ENCODE measurements around the gene TAS2R39.
"Not testable (repeated sequence)": the region's sequence is repeated elsewhere in the genome, so short reads cannot be mapped to it uniquely, and the experiment has no call there.

The TAS2R39 gene

GRCh38 chr7:143183024-143183423 lies at the start of gene TAS2R39:
Gene TAS2R39, plus strand, starts transcription at chr7:143183419. Its CDS starts 0 bp downstream, at chr7:143183419.
- no peak for DNase-seq (ENCODE audit: low read depth)

GRCh38 chr7:143147070-143147469 lies 36.1 kb upstream of the TAS2R39 start:
- DNase-seq (ENCODE audit: low read depth): no peak

- DNase-seq (ENCODE audit: low read depth): no peak
Measured at GRCh38 chr7:143148050-143148449, 35.2 kb upstream of the TAS2R39 start.

GRCh38 chr7:143148651-143149050 lies 34.6 kb upstream of the TAS2R39 start:
- DNase-seq (ENCODE audit: low read depth): no peak

- DNase-seq (ENCODE audit: low read depth): not testable (repeated sequence)
Measured at GRCh38 chr7:143150696-143151095, 32.5 kb upstream of the TAS2R39 start.

- DNase-seq (ENCODE audit: low read depth): not testable (repeated sequence)
Measured at GRCh38 chr7:143158617-143159016, 24.6 kb upstream of the TAS2R39 start.

GRCh38 chr7:143171697-143172096 lies 11.5 kb upstream of the TAS2R39 start:
- no peak for DNase-seq (ENCODE audit: low read depth)

- DNase-seq (ENCODE audit: low read depth): no peak
Measured at GRCh38 chr7:143172354-143172753, 10.9 kb upstream of the TAS2R39 start.

- no peak for DNase-seq (ENCODE audit: low read depth)
Measured at GRCh38 chr7:143176128-143176527, 7.1 kb upstream of the TAS2R39 start.

GRCh38 chr7:143177374-143178119 lies 5.7 kb upstream of the TAS2R39 start:
- no peak for DNase-seq (ENCODE audit: low read depth)

- DNase-seq (ENCODE audit: low read depth): not testable (repeated sequence)
Measured at GRCh38 chr7:143180771-143181170, 2.4 kb upstream of the TAS2R39 start.

- DNase-seq (ENCODE audit: low read depth): no peak
Measured at GRCh38 chr7:143181349-143181748, 1.9 kb upstream of the TAS2R39 start.

GRCh38 chr7:143185551-143185950 lies 2.3 kb downstream of the TAS2R39 start:
- DNase-seq (ENCODE audit: low read depth): no peak

GRCh38 chr7:143188994-143189393 lies 5.8 kb downstream of the TAS2R39 start:
- DNase-seq (ENCODE audit: low read depth): no peak

GRCh38 chr7:143193880-143194279 lies 10.7 kb downstream of the TAS2R39 start:
- no peak for DNase-seq (ENCODE audit: low read depth)

GRCh38 chr7:143199040-143199439 lies 15.8 kb downstream of the TAS2R39 start:
- DNase-seq (ENCODE audit: low read depth): no peak

- DNase-seq (ENCODE audit: low read depth): no peak
Measured at GRCh38 chr7:143202161-143202560, 18.9 kb downstream of the TAS2R39 start.

GRCh38 chr7:143203386-143203785 lies 20.2 kb downstream of the TAS2R39 start:
- no peak for DNase-seq (ENCODE audit: low read depth)

GRCh38 chr7:143205560-143206293 lies 22.5 kb downstream of the TAS2R39 start:
- no peak for DNase-seq (ENCODE audit: low read depth)

- no peak for DNase-seq (ENCODE audit: low read depth)
Measured at GRCh38 chr7:143210541-143210940, 27.3 kb downstream of the TAS2R39 start.

GRCh38 chr7:143213478-143213877 lies 30.3 kb downstream of the TAS2R39 start:
- not testable (repeated sequence) for DNase-seq (ENCODE audit: low read depth)

- peak; percentile 40 for DNase-seq (ENCODE audit: low read depth)
Measured at GRCh38 chr7:143214789-143215679, 31.8 kb downstream of the TAS2R39 start.
